Neural progenitor cell (in vitro differentiated cells): ENCODE measurements around the gene RGS1. TPM values are rescaled to one million over a fixed set of nuclear protein-coding genes. Genes with fewer than 3 reads are reported as not detected.

Experiments used
- DNase-seq: peaks from one replicate; pipeline ENCODE4 v3.0.0-alpha.2; 2016; ENCODE audit warnings: low spot score
- H2AFZ ChIP-seq: fragments of 200-600 bp; sonication (generic); replicated peaks from 2 replicates; pipeline ENCODE4 v1.6.1; 2016; ENCODE audit warnings: antibody characterized with exemption
- H3F3A ChIP-seq: fragments of 200-600 bp; sonication (generic); 2 replicates; pipeline ENCODE4 v1.6.1; 2016; ENCODE audit warnings: antibody characterized with exemption, low read depth
- H3K27ac ChIP-seq: fragments of 200-600 bp; sonication (generic); 2 replicates; pipeline ENCODE4 v1.5.1; 2016; ENCODE audit warnings: mild to moderate bottlenecking
- H3K27me3 ChIP-seq: fragments of 200-600 bp; sonication (generic); 2 replicates; pipeline ENCODE4 v1.6.1; 2016; ENCODE audit warnings: mild to moderate bottlenecking, moderate library complexity
- H3K36me3 ChIP-seq: fragments of 200-600 bp; sonication (generic); 2 replicates; pipeline ENCODE4 v1.5.1; 2016
- H3K4me1 ChIP-seq: fragments of 200-600 bp; sonication (generic); 2 replicates; pipeline ENCODE4 v1.6.1; 2016; ENCODE audit warnings: mixed run types
- H3K4me2 ChIP-seq: fragments of 200-600 bp; sonication (generic); 2 replicates; pipeline ENCODE4 v1.6.1; 2016
- H3K4me3 ChIP-seq: fragments of 200-600 bp; sonication (generic); 2 replicates; pipeline ENCODE4 v1.5.1; 2016
- H3K79me2 ChIP-seq: fragments of 200-600 bp; sonication (generic); 2 replicates; pipeline ENCODE4 v1.6.1; 2016; ENCODE audit warnings: low read depth
- H3K9ac ChIP-seq: fragments of 200-600 bp; sonication (generic); 2 replicates; pipeline ENCODE4 v1.6.1; 2016
- H3K9me3 ChIP-seq: fragments of 200-600 bp; sonication (generic); 2 replicates; pipeline ENCODE4 v1.5.1; 2016; ENCODE audit warnings: low read depth
- H4K20me1 ChIP-seq: fragments of 200-600 bp; sonication (generic); 2 replicates; pipeline ENCODE4 v1.6.1; 2016; ENCODE audit warnings: low read depth
- H3K27ac Mint-ChIP-seq: 3 replicates; pipeline ENCODE4 v1.8.0; 2021; ENCODE audit warnings: mixed read lengths
- H3K27me3 Mint-ChIP-seq: 2 replicates; pipeline ENCODE4 v1.8.0; 2022; ENCODE audit warnings: low read depth, mild to moderate bottlenecking, inconsistent platforms, moderate library complexity, mixed read lengths; ENCODE audit not compliant: insufficient read depth
- H3K36me3 Mint-ChIP-seq: 3 replicates; pipeline ENCODE4 v1.8.0; 2021; ENCODE audit warnings: mixed read lengths
- H3K4me1 Mint-ChIP-seq: 3 replicates; pipeline ENCODE4 v1.8.0; 2021; ENCODE audit warnings: mixed read lengths
- H3K4me3 Mint-ChIP-seq: 3 replicates; pipeline ENCODE4 v1.8.0; 2021; ENCODE audit warnings: mild to moderate bottlenecking, moderate library complexity, mixed read lengths
- H3K9me3 Mint-ChIP-seq: 3 replicates; pipeline ENCODE4 v1.8.0; 2020; ENCODE audit warnings: mixed read lengths
- CTCF ChIP-seq: fragments of 200-600 bp; sonication (generic); IDR thresholded peaks from 2 replicates; pipeline ENCODE4 v1.5.1; 2017; ENCODE audit warnings: antibody characterized with exemption, mild to moderate bottlenecking
- EZH2 ChIP-seq: fragments of 200-600 bp; sonication (generic); IDR thresholded peaks from 2 replicates; pipeline ENCODE4 v1.6.1; 2017; ENCODE audit warnings: antibody characterized with exemption, mild to moderate bottlenecking, moderate library complexity
- EZH2phosphoT487 ChIP-seq: fragments of 200-600 bp; sonication (generic); IDR thresholded peaks from 2 replicates; pipeline ENCODE4 v1.6.1; 2017; ENCODE audit warnings: antibody characterized with exemption
- total RNA-seq: library from RNA; depleted of rRNA; stranded (reverse); fragments of >200 nt; gene quantifications from 2 replicates; pipeline ENCODE4 v1.2.3, GENCODE V29; 2015; ENCODE audit warnings: low replicate concordance

Gene RGS1
- total RNA-seq, 1 donor from 2014 or later: not detected

GRCh38 chr1:192550922-192551534, 24.5 kb upstream of the RGS1 start:
- no peak overlapping the region for H3K4me2 ChIP-seq
- H3K27me3 ChIP-seq: no peaks in the 10 kb centered on the region
- Mint-ChIP-seq H3K27me3 (no peaks in the 10 kb centered on the region), H3K27ac (no peak overlapping the region), H3K4me3 (no peak overlapping the region), H3K4me1 (peaks cover 7% of the 10 kb centered on the region), H3K36me3 (no peaks in the 10 kb centered on the region), H3K9me3 (no peaks in the 10 kb centered on the region)
- H3K4me1 ChIP-seq: peaks cover 4% of the 10 kb centered on the region
- no peaks in the 10 kb centered on the region for H3K9me3 ChIP-seq
- H3F3A ChIP-seq: no peaks in the 10 kb centered on the region
- no peaks in the 10 kb centered on the region for H4K20me1 ChIP-seq
- DNase-seq: no peak
- H3K27ac ChIP-seq: no peak overlapping the region
- no peak for TF ChIP-seq EZH2phosphoT487
- no peak for TF ChIP-seq CTCF
- TF ChIP-seq EZH2: no peak
- H3K36me3 ChIP-seq: no peaks in the 10 kb centered on the region
- H3K4me3 ChIP-seq: no peak overlapping the region
- H3K9ac ChIP-seq: no peak overlapping the region
- no peaks in the 10 kb centered on the region for H3K79me2 ChIP-seq
- no peak overlapping the region for H2AFZ ChIP-seq

GRCh38 chr1:192552760-192553191, 22.8 kb upstream of the RGS1 start:
- H3K4me1 Mint-ChIP-seq: peaks cover 5% of the 10 kb centered on the region
- no peak overlapping the region for H2AFZ ChIP-seq
- no peaks in the 10 kb centered on the region for H4K20me1 ChIP-seq
- H3K36me3 Mint-ChIP-seq: no peaks in the 10 kb centered on the region
- H3K4me1 ChIP-seq: peaks cover 4% of the 10 kb centered on the region
- no peaks in the 10 kb centered on the region for H3K27me3 Mint-ChIP-seq
- H3K79me2 ChIP-seq: no peaks in the 10 kb centered on the region
- H3F3A ChIP-seq: no peaks in the 10 kb centered on the region
- H3K9me3 ChIP-seq: no peaks in the 10 kb centered on the region
- no peaks in the 10 kb centered on the region for H3K27me3 ChIP-seq
- no peak overlapping the region for H3K4me3 ChIP-seq
- no peak overlapping the region for H3K4me2 ChIP-seq
- no peak overlapping the region for H3K9ac ChIP-seq
- no peaks in the 10 kb centered on the region for H3K36me3 ChIP-seq
- H3K4me3 Mint-ChIP-seq: no peak overlapping the region
- peaks cover 2% of the 10 kb centered on the region for H3K9me3 Mint-ChIP-seq
- DNase-seq: no peak
- no peak for TF ChIP-seq EZH2phosphoT487
- TF ChIP-seq EZH2: no peak
- TF ChIP-seq CTCF: no peak
- no peak overlapping the region for H3K27ac ChIP-seq
- H3K27ac Mint-ChIP-seq: no peak overlapping the region

GRCh38 chr1:192553741-192554140, 21.8 kb upstream of the RGS1 start:
- no peak overlapping the region for H3K4me2 ChIP-seq
- no peak overlapping the region for H3K27ac ChIP-seq
- no peaks in the 10 kb centered on the region for H3F3A ChIP-seq
- no peak overlapping the region for H3K4me3 ChIP-seq
- no peak for TF ChIP-seq EZH2
- TF ChIP-seq EZH2phosphoT487: no peak
- TF ChIP-seq CTCF: no peak
- peaks cover 4% of the 10 kb centered on the region for H3K4me1 ChIP-seq
- DNase-seq: no peak
- Mint-ChIP-seq H3K27ac (no peak overlapping the region), H3K36me3 (no peaks in the 10 kb centered on the region), H3K4me3 (no peak overlapping the region), H3K27me3 (no peaks in the 10 kb centered on the region), H3K9me3 (peaks cover 2% of the 10 kb centered on the region), H3K4me1 (peaks cover 5% of the 10 kb centered on the region)
- no peak overlapping the region for H3K9ac ChIP-seq
- H2AFZ ChIP-seq: no peak overlapping the region
- H4K20me1 ChIP-seq: no peaks in the 10 kb centered on the region
- no peaks in the 10 kb centered on the region for H3K27me3 ChIP-seq
- H3K9me3 ChIP-seq: no peaks in the 10 kb centered on the region
- no peaks in the 10 kb centered on the region for H3K36me3 ChIP-seq
- H3K79me2 ChIP-seq: no peaks in the 10 kb centered on the region
